NCI-H1105 treated with DMSO at 0.1 percent for 48 hours (cell line): ENCODE data around the gene LSAMP.
A peak's percentile ranks its signal among the peaks of the same experiment; 100 is the strongest.
"Not testable (repeated sequence)": the region's sequence is repeated elsewhere in the genome, so short reads cannot be mapped to it uniquely, and the experiment has no call there.

ENCODE experiments used
- DNase-seq: peaks from one replicate; lab custom pipeline; 2025; lab: John Stamatoyannopoulos, UW

LSAMP gene

GRCh38 chr3:115877615-115877899, 567.7 kb downstream of the LSAMP start:
- no peak for DNase-seq

- peak; percentile 2 for DNase-seq
Observed at GRCh38 chr3:115876876-115877614, 568.2 kb downstream of the LSAMP start.

- no peak for DNase-seq
Observed at GRCh38 chr3:115875460-115875859, 569.8 kb downstream of the LSAMP start.

- DNase-seq, result no peak
Observed at GRCh38 chr3:115871735-115872134, 573.6 kb downstream of the LSAMP start.

GRCh38 chr3:115864911-115865310, 580.4 kb downstream of the LSAMP start:
- no peak for DNase-seq

- DNase-seq, result no peak
Observed at GRCh38 chr3:115862849-115863248, 582.4 kb downstream of the LSAMP start.

GRCh38 chr3:115862099-115862498, 583.2 kb downstream of the LSAMP start:
- no peak for DNase-seq

- no peak for DNase-seq
Observed at GRCh38 chr3:115861166-115861733, 584.0 kb downstream of the LSAMP start.

- DNase-seq, result no peak
Observed at GRCh38 chr3:115860766-115861165, 584.5 kb downstream of the LSAMP start.

GRCh38 chr3:115859002-115859807, 586.1 kb downstream of the LSAMP start:
- DNase-seq, result no peak

- DNase-seq, result no peak
Observed at GRCh38 chr3:115857518-115858136, 587.7 kb downstream of the LSAMP start.

GRCh38 chr3:115855911-115856310, 589.4 kb downstream of the LSAMP start:
- DNase-seq, result no peak

GRCh38 chr3:115853104-115853503, 592.2 kb downstream of the LSAMP start:
- no peak for DNase-seq

- no peak for DNase-seq
Observed at GRCh38 chr3:115852278-115852677, 593.0 kb downstream of the LSAMP start.

GRCh38 chr3:115851571-115851970, 593.7 kb downstream of the LSAMP start:
- DNase-seq, result no peak

GRCh38 chr3:115848641-115849040, 596.6 kb downstream of the LSAMP start:
- no peak for DNase-seq

- no peak for DNase-seq
Observed at GRCh38 chr3:115845986-115846385, 599.3 kb downstream of the LSAMP start.

- not testable (repeated sequence) for DNase-seq
Observed at GRCh38 chr3:115844729-115845128, 600.6 kb downstream of the LSAMP start.

- DNase-seq, result no peak
Observed at GRCh38 chr3:115843206-115843605, 602.1 kb downstream of the LSAMP start.

GRCh38 chr3:115839246-115839645, 606.0 kb downstream of the LSAMP start:
- no peak for DNase-seq

GRCh38 chr3:115838786-115839185, 606.5 kb downstream of the LSAMP start:
- DNase-seq, result no peak

- peak; percentile 36 for DNase-seq
Observed at GRCh38 chr3:115836944-115837343, 608.3 kb downstream of the LSAMP start.

- DNase-seq, result no peak
Observed at GRCh38 chr3:115835946-115836345, 609.3 kb downstream of the LSAMP start.
